MM.1S (cell line): ENCODE measurements around the gene ACTL6B.

Experiments
- DNase-seq: peaks from one replicate; pipeline ENCODE4 v3.0.0-alpha.2; 2015
- H2AFZ ChIP-seq: fragments of 300-600 bp; sonication (generic); 2 replicates; pipeline ENCODE4 v1.6.0; 2016; ENCODE audit warnings: antibody characterized with exemption, low read length
- H3F3A ChIP-seq: fragments of 300-600 bp; sonication (generic); 2 replicates; pipeline ENCODE4 v1.6.1; 2016; ENCODE audit warnings: mild to moderate bottlenecking, antibody characterized with exemption, low read length, moderate library complexity, mixed read lengths; ENCODE audit not compliant: insufficient read depth
- H3K27ac ChIP-seq: fragments of 300-600 bp; sonication (generic); 2 replicates; pipeline ENCODE4 v1.5.1; 2016; ENCODE audit warnings: mild to moderate bottlenecking, low read length
- H3K27me3 ChIP-seq: fragments of 300-600 bp; sonication (generic); replicated peaks from 2 replicates; pipeline ENCODE4 v1.6.0; 2016; ENCODE audit warnings: low read length; ENCODE audit not compliant: insufficient read depth
- H3K36me3 ChIP-seq: fragments of 300-600 bp; sonication (generic); replicated peaks from 2 replicates; pipeline ENCODE4 v1.6.1; 2016; ENCODE audit warnings: mild to moderate bottlenecking, low read length, mixed read lengths; ENCODE audit not compliant: insufficient read depth
- H3K4me1 ChIP-seq: fragments of 300-600 bp; sonication (generic); 2 replicates; pipeline ENCODE4 v1.6.1; 2016; ENCODE audit warnings: low read length, mixed read lengths
- H3K4me2 ChIP-seq: fragments of 300-600 bp; sonication (generic); 2 replicates; pipeline ENCODE4 v1.6.0; 2016; ENCODE audit warnings: low read depth, low read length
- H3K4me3 ChIP-seq: fragments of 300-600 bp; sonication (generic); 2 replicates; pipeline ENCODE4 v1.5.1; 2016; ENCODE audit warnings: low read length, mixed read lengths
- H3K79me2 ChIP-seq: fragments of 300-600 bp; sonication (generic); 2 replicates; pipeline ENCODE4 v1.6.1; 2016; ENCODE audit warnings: mixed run types, low read length, mixed read lengths
- H3K9ac ChIP-seq: fragments of 300-600 bp; sonication (generic); 2 replicates; pipeline ENCODE4 v1.6.1; 2016; ENCODE audit warnings: low read length, mixed read lengths
- H3K9me2 ChIP-seq: fragments of 300-600 bp; sonication (generic); replicated peaks from 2 replicates; pipeline ENCODE4 v1.6.1; 2016; ENCODE audit warnings: mild to moderate bottlenecking, low read length, mixed read lengths; ENCODE audit not compliant: insufficient read depth
- H3K9me3 ChIP-seq: fragments of 300-600 bp; sonication (generic); replicated peaks from 2 replicates; pipeline ENCODE4 v1.6.1; 2016; ENCODE audit warnings: mild to moderate bottlenecking, low read length, mixed read lengths; ENCODE audit not compliant: insufficient read depth
- H4K20me1 ChIP-seq: fragments of 300-600 bp; sonication (generic); 2 replicates; pipeline ENCODE4 v1.6.1; 2016; ENCODE audit warnings: mild to moderate bottlenecking, low read length, moderate library complexity, mixed read lengths; ENCODE audit not compliant: insufficient read depth
- EZH2 ChIP-seq: fragments of 300-600 bp; sonication (generic); optimal IDR thresholded peaks from 2 replicates; pipeline ENCODE3; 2017; ENCODE audit warnings: low read depth, mild to moderate bottlenecking, antibody characterized with exemption, low read length, mixed read lengths
- EZH2phosphoT487 ChIP-seq: fragments of 300-600 bp; sonication (generic); IDR thresholded peaks from 2 replicates; pipeline ENCODE4 v1.6.1; 2018; ENCODE audit warnings: antibody characterized with exemption, low read length
- TF ChIP-seq, protein P1 (sequence below): fragments of 300-600 bp; sonication (generic); IDR thresholded peaks from 2 replicates; pipeline ENCODE4 v1.5.1; 2016; ENCODE audit warnings: antibody characterized with exemption, low read length, mixed read lengths

Gene ACTL6B

DNA sequence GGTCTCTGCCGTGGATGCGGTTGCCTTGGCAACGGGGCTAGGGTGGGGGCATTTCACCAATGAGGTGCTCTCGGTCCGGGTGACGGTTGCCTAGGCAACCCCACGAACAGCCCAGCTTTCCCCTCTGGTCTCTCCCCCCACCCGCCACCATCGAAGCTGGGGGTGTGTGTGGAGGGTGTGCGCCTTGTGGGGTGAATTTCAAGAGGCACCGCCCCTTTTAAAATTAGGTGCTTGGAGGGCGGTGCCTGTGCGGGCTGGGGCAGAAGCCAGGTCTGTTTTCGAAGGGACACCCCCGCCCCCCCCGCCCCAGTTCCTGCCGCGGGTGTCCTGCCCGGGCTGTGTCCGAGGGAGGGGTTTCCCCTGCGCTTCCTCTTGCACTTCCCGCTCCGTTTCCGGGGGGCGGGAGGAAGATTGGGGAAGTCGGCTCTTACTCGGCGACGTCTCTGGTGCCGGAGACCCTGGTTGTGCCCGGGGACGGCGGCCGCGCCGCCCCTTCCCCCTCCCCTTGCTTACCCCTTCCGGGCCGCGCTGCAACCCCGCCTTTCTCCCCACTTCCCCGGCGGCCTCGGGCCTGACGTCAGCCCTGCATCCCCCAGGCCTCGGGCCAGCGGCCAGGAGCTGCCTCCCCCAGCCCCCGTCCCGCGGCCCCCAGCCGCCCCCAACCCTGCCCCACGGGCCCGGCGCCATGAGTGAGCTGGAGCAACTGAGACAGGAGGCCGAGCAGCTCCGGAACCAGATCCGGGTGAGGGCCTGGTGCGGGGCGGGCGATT lies 19.5 kb upstream of the ACTL6B start:
- Histone ChIP-seq H3K4me1 (no peaks in the 10 kb centered on the region), H3K79me2 (peaks cover 46% of the 10 kb centered on the region), H3K27me3 (peaks cover 14% of the 10 kb centered on the region), H3K9ac (peak overlapping the region; percentile 50; the same call in 1 of the 2 replicates), H3K4me2 (peak overlapping the region; percentile 51), H3K4me3 (peak overlapping the region; percentile 65), H3K9me2 (no peaks in the 10 kb centered on the region), H3K36me3 (no peaks in the 10 kb centered on the region), H3F3A (peaks cover 5% of the 10 kb centered on the region; the same call in 1 of the 2 replicates), H3K27ac (no peak overlapping the region; the same call in 1 of the 2 replicates), H2AFZ (0 out of 2 replicates have a peak overlapping the region, but pooled peaks have one; percentile 35), H3K9me3 (no peaks in the 10 kb centered on the region), H4K20me1 (no peaks in the 10 kb centered on the region)
- TF ChIP-seq, protein P1, sequence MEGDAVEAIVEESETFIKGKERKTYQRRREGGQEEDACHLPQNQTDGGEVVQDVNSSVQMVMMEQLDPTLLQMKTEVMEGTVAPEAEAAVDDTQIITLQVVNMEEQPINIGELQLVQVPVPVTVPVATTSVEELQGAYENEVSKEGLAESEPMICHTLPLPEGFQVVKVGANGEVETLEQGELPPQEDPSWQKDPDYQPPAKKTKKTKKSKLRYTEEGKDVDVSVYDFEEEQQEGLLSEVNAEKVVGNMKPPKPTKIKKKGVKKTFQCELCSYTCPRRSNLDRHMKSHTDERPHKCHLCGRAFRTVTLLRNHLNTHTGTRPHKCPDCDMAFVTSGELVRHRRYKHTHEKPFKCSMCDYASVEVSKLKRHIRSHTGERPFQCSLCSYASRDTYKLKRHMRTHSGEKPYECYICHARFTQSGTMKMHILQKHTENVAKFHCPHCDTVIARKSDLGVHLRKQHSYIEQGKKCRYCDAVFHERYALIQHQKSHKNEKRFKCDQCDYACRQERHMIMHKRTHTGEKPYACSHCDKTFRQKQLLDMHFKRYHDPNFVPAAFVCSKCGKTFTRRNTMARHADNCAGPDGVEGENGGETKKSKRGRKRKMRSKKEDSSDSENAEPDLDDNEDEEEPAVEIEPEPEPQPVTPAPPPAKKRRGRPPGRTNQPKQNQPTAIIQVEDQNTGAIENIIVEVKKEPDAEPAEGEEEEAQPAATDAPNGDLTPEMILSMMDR = no peak
- TF ChIP-seq EZH2 (no peak), EZH2phosphoT487 (no peak)
- peak; percentile 87 for DNase-seq

- Histone ChIP-seq H3K9ac (peak overlapping the region; percentile 85; the same call in 1 of the 2 replicates), H3K4me2 (peak overlapping the region; percentile 91)
Measured at GRCh38 chr7:100675105-100675451, 18.8 kb upstream of the ACTL6B start.

DNA sequence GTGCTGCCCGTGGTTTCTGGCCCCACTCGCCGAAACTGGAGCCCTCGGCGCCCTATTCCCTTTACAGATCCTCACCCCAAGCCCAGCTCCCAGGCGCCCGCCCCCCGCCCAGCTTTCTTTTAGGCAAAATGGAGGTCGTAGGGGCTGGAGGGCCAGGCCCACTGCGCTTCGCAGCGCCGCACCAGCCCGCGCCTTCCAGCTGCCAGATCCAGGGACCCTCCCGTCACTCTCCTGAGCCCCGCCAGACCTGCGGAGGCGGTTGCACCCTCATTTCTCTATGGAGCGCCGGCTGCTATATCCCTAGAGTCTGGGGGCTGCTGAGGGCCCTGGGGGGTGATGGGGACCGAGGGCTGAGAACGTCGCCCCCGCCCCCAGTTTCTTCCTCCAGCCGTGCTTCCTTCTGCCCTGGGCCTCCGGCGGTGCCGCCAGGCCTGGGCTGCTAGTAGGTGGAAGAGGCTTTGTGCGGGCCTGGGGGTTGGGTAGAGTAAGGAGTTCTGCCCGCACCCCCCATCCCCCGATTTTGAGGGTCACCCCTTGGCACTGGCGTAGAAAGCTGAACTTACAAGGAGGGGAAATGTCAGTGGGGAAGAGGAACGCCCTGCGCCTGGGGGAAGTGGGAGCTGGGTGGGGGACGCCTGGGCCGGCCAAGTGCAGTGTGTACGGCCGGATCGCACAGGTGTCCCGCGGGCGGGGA lies 18.3 kb upstream of the ACTL6B start:
- peak overlapping the region; percentile 52; the same call in 1 of the 2 replicates for H3K27ac ChIP-seq
- H3K27me3 ChIP-seq = peaks cover 26% of the 10 kb centered on the region
- no peaks in the 10 kb centered on the region for H4K20me1 ChIP-seq
- H3K4me2 ChIP-seq = peak overlapping the region; percentile 91
- H3K4me1 ChIP-seq = no peaks in the 10 kb centered on the region
- no peaks in the 10 kb centered on the region for H3F3A ChIP-seq
- peak overlapping the region; percentile 82 for H3K4me3 ChIP-seq
- peak overlapping the region; percentile 85 for H3K9ac ChIP-seq
- TF ChIP-seq, protein P1 = no peak
- TF ChIP-seq EZH2 (no peak), EZH2phosphoT487 (no peak)
- no peaks in the 10 kb centered on the region for H3K9me2 ChIP-seq
- DNase-seq = peak; percentile 37
- H2AFZ ChIP-seq = 0 out of 2 replicates have a peak overlapping the region, but pooled peaks have one; percentile 30
- peaks cover 46% of the 10 kb centered on the region for H3K79me2 ChIP-seq
- no peaks in the 10 kb centered on the region for H3K36me3 ChIP-seq
- H3K9me3 ChIP-seq = no peaks in the 10 kb centered on the region

More at GRCh38 chr7:100675105-100675451, 18.8 kb upstream of the ACTL6B start:
- Histone ChIP-seq H3K9me3 (no peaks in the 10 kb centered on the region), H3K27me3 (peaks cover 21% of the 10 kb centered on the region), H4K20me1 (no peaks in the 10 kb centered on the region), H2AFZ (no peak overlapping the region), H3K4me1 (no peaks in the 10 kb centered on the region), H3K4me3 (peak overlapping the region; percentile 82), H3F3A (no peaks in the 10 kb centered on the region), H3K27ac (peak overlapping the region; percentile 52; the same call in 1 of the 2 replicates), H3K9me2 (no peaks in the 10 kb centered on the region), H3K36me3 (no peaks in the 10 kb centered on the region), H3K79me2 (peaks cover 46% of the 10 kb centered on the region)
- peak; percentile 29 for DNase-seq
- no peak for TF ChIP-seq EZH2
- TF ChIP-seq, protein P1 = no peak
- no peak for TF ChIP-seq EZH2phosphoT487
